Tibial nerve (tissue), 4 donors: ENCODE measurements around the gene AK9. TPM values are rescaled to one million over a fixed set of nuclear protein-coding genes. Genes with fewer than 3 reads are reported as not detected.
"Not testable (repeated sequence)": the region's sequence is repeated elsewhere in the genome, so short reads cannot be mapped to it uniquely, and the experiment has no call there.

Source experiments
- DNase-seq, 2 donors: peaks; one replicate each; pipeline ENCODE4 v3.0.0-alpha.2; 2019; ENCODE audit warnings: low spot score in 2 of 2
- H3K27ac ChIP-seq, 4 donors: fragments of 200-600 bp; sonication (generic) in 3 of 4; one replicate each; pipeline ENCODE4 v1.5.1; 2017 to 2019; ENCODE audit warnings: mild to moderate bottlenecking in 1 of 4
- H3K27me3 ChIP-seq, 2 donors: fragments of 200-600 bp; sonication (generic) in 1 of 2; one replicate each; pipeline versions ENCODE4 v1.5.1 to v1.6.0; 2017 to 2019
- H3K36me3 ChIP-seq, 3 donors: fragments of 200-600 bp; sonication (generic); one replicate each; pipeline ENCODE4 v1.5.1; 2018 to 2019
- H3K4me1 ChIP-seq, 4 donors: fragments of 200-600 bp; sonication (generic) in 3 of 4; one replicate each; pipeline ENCODE4 v1.5.1; 2017 to 2019
- H3K4me3 ChIP-seq, 4 donors: fragments of 200-600 bp; sonication (generic) in 3 of 4; one replicate each; pipeline ENCODE4 v1.5.1; 2017 to 2019; ENCODE audit warnings: mild to moderate bottlenecking in 1 of 4, moderate library complexity in 1 of 4
- H3K9me3 ChIP-seq, 4 donors: fragments of 200-600 bp; sonication (generic) in 3 of 4; one replicate each; pipeline ENCODE4 v1.5.1; 2017 to 2019
- CTCF ChIP-seq, 5 experiments: fragments of 200-600 bp in 3 of 5; fragments of 450-650 bp in 2 of 5; sonication (generic) in 3 of 5; IDR thresholded peaks; one replicate each; pipeline ENCODE4 v1.5.1; 2016 to 2019; ENCODE audit warnings: antibody characterized with exemption in 5 of 5, mild to moderate bottlenecking in 3 of 5, moderate library complexity in 2 of 5
- EP300 ChIP-seq, 2 donors: sonication (generic); formaldehyde crosslinking; IDR thresholded peaks; one replicate each; pipeline ENCODE4 v1.6.1; 2017; ENCODE audit warnings: antibody characterized with exemption in 2 of 2, mild to moderate bottlenecking in 1 of 2
- POLR2A ChIP-seq, 2 donors: fragments of 450-650 bp; IDR thresholded peaks; one replicate each; pipeline ENCODE4 v1.6.1; 2017; ENCODE audit warnings: antibody characterized with exemption in 2 of 2, mild to moderate bottlenecking in 2 of 2, moderate library complexity in 2 of 2
- WGBS, 2 donors: methylation state at CpG; one replicate each; pipeline ENCODE4 v1.1.5; 2018; 5-methylcytosine and 5-hydroxymethylcytosine counted together
- total RNA-seq, 4 donors: library from RNA; depleted of rRNA; stranded (reverse); fragments of >200 nt; gene quantifications; one replicate each; pipeline ENCODE4 v1.1.0, GENCODE V29; 2016

AK9 gene
- total RNA-seq, 4 donors from 2014 or later, result 8.1 to 19.8 (median 14.1) TPM

DNA sequence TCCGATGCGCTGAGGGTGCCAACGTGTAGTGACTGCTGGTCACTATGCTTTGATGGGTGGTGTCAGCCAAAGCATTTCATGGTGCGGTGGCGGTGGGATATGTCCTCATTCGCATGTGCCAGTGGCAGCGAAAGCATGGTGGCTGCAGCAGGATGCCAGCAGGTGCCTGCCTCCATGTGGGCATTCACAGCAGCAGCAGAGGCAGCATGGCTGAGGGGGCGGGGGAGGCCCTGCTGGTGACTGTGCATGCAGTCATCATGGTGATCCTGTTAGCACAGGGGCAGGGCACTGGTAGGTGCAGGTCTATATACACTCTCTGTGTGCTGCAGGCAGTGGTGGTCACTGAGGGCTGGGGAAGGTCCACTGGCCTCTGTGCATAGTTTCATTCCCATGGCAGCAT lies 22.1 kb upstream of the AK9 start:
- Histone ChIP-seq H3K4me3 (no peak overlapping the region), H3K27me3 (no peaks in the 10 kb centered on the region), H3K27ac (no peak overlapping the region), H3K9me3 (peaks cover 0 to 9% (median 0%) of the 10 kb centered on the region in 4 donors), H3K4me1 (no peaks in the 10 kb centered on the region), H3K36me3 (peaks cover 0 to 20% (median 0%) of the 10 kb centered on the region in 3 donors)
- DNase-seq, result no peak
- WGBS, 2 donors, result 86 to 95% methylated on average over 8 of the region's 8 CpGs
- TF ChIP-seq POLR2A (IDR thresholded peaks at IDR 0.05) (no peak), CTCF (IDR thresholded peaks at IDR 0.05) (no peak), EP300 (IDR thresholded peaks at IDR 0.05) (no peak)

GRCh38 chr6:109708099-109708498 lies 17.1 kb upstream of the AK9 start:
- not testable (repeated sequence) for H3K4me3 ChIP-seq, H3K9me3 ChIP-seq, H3K27me3 ChIP-seq, DNase-seq, H3K36me3 ChIP-seq, H3K27ac ChIP-seq
- H3K4me1 ChIP-seq, result peaks cover 0 to 15% (median 4%) of the 10 kb centered on the region in 4 donors
- WGBS, 2 donors, result 92 to 94% methylated on average over 2 of the region's 2 CpGs

DNA sequence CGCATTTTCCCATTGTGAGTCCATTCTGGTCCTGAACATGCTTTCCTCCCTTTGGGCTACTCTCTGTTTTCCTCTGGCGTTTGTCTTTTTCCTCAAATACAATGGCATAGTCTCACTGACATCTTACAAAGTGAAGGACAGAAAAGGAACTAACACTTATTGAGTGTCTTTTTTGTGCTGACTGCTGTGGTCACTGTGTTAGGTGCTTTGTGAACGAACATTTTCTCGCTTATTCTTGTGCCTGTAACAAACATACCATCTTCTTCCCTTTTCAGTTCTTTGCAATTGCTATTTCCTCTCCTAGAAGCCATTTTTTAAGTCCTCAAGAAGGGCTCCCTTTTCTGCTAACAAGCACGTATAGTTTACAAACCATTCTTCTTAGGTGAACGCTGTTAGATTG lies 15.5 kb upstream of the AK9 start:
- Histone ChIP-seq H3K4me1 (peaks cover 0 to 23% (median 4%) of the 10 kb centered on the region in 4 donors), H3K9me3 (peaks cover 0 to 9% (median 0%) of the 10 kb centered on the region in 4 donors), H3K4me3 (no peak overlapping the region), H3K27me3 (no peaks in the 10 kb centered on the region), H3K36me3 (peaks cover 0 to 4% (median 0%) of the 10 kb centered on the region in 3 donors), H3K27ac (no peak overlapping the region)
- TF ChIP-seq EP300 (IDR thresholded peaks at IDR 0.05), result no peak
- no peak for TF ChIP-seq CTCF (IDR thresholded peaks at IDR 0.05)
- TF ChIP-seq POLR2A (IDR thresholded peaks at IDR 0.05), result no peak
- WGBS, 2 donors, result 36 to 74% methylated on average over 6 of the region's 6 CpGs
- no peak for DNase-seq

DNA sequence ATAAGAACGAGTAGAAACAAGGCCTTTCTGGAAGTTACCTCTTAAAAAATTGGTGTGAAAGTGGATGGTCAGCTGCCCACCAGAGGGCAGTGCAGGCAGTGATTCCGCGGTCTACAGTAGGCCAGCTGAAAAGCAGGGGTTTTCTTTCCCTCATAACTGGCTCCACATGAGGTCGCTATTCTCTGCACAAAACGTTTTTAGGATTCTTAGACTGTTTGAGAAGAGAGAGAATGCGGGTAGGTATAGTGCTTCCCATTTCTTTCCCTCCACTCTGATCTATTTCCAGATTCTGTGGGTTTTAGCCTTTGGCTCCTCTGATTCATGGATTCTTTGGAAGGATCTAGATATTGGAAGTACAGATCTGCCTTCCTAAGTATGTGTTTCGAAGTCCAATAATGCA lies 14.3 kb upstream of the AK9 start:
- H3K27me3 ChIP-seq, result no peaks in the 10 kb centered on the region
- WGBS, 2 donors, result 15 to 16% methylated on average over 7 of the region's 7 CpGs
- H3K9me3 ChIP-seq, result peaks cover 0 to 9% (median 0%) of the 10 kb centered on the region in 4 donors
- peak; percentile 65 to 83 for DNase-seq
- H3K36me3 ChIP-seq, result peaks cover 0 to 4% (median 0%) of the 10 kb centered on the region in 3 donors
- H3K4me3 ChIP-seq, result no peak overlapping the region
- H3K4me1 ChIP-seq, result peaks cover 0 to 25% (median 4%) of the 10 kb centered on the region in 4 donors
- TF ChIP-seq CTCF (IDR thresholded peaks at IDR 0.05) (peak; percentile 91 to 96 (median 94)), EP300 (IDR thresholded peaks at IDR 0.05) (no peak)
- no peak overlapping the region for H3K27ac ChIP-seq

DNA sequence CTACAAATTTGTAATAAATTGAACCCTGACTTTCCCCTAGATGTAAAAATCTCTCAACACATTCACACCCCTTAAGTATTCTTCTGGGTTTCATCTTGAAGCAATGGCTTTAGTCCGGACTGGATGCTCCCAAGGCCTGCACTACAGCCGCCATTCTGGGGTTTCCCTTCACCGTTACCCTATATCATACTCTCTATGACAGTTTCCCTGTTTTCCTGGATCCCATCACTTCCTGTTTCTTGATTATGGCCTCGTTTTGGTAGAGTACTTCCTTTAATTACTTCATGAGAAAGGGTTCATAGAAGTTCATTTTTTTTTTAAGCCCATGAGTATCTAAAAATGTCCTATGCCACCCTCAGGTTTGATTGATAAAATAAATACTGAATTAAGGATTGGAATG lies 11.8 kb upstream of the AK9 start:
- Histone ChIP-seq H3K4me1 (peaks cover 0 to 25% (median 4%) of the 10 kb centered on the region in 4 donors), H3K4me3 (no peak overlapping the region), H3K36me3 (no peaks in the 10 kb centered on the region), H3K27ac (no peak overlapping the region), H3K27me3 (no peaks in the 10 kb centered on the region), H3K9me3 (no peaks in the 10 kb centered on the region)
- TF ChIP-seq EP300 (IDR thresholded peaks at IDR 0.05) (no peak), POLR2A (IDR thresholded peaks at IDR 0.05) (no peak), CTCF (IDR thresholded peaks at IDR 0.05) (no peak)
- no peak for DNase-seq
- 54 to 61% methylated on average over 4 of the region's 4 CpGs for WGBS, 2 donors

DNA sequence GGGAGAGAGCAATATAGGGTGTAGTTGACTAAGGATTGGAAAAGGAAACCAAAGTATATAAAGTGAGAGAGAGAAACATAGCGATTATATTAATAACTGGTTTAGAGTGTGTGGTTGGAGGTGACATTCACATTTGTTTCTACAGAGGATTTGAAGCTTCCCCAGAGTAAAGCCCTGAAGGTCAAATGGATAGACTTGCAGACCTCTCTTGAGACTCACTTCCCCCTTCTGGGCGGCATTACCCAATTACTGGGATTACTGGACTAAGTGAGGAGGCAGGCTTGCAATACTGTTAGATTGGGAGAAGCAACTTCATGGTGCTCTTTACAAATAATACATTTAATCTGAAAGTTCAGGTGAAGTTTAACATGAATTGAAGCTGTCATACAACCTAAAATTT lies 10.8 kb upstream of the AK9 start:
- no peak overlapping the region for H3K27ac ChIP-seq
- H3K9me3 ChIP-seq, result no peaks in the 10 kb centered on the region
- H3K4me1 ChIP-seq, result peaks cover 0 to 25% (median 4%) of the 10 kb centered on the region in 4 donors
- DNase-seq, result no peak
- H3K4me3 ChIP-seq, result no peak overlapping the region
- H3K27me3 ChIP-seq, result no peaks in the 10 kb centered on the region
- no peak for TF ChIP-seq CTCF (IDR thresholded peaks at IDR 0.05)
- 74 to 81% methylated on average over 2 of the region's 2 CpGs for WGBS, 2 donors
- no peaks in the 10 kb centered on the region for H3K36me3 ChIP-seq
